ENCODE data around the gene METTL17. TPM values are rescaled to one million over a fixed set of nuclear protein-coding genes. Genes with fewer than 3 reads are reported as not detected.

The METTL17 gene
- total RNA-seq, 4 donors from 2014 or later, result 53.6 to 74.6 (median 68.5) TPM

- DNase-seq, result no peak
- Histone ChIP-seq H3K36me3 (no peaks in the 10 kb centered on the region), H3K27me3 (peaks cover 0 to 10% (median 0%) of the 10 kb centered on the region in 4 donors), H3K27ac (no peak overlapping the region), H3K9me3 (no peaks in the 10 kb centered on the region), H3K4me3 (no peak overlapping the region), H3K4me1 (peaks cover 0 to 23% (median 4%) of the 10 kb centered on the region in 3 donors)
- TF ChIP-seq POLR2A (IDR thresholded peaks at IDR 0.05) (no peak), CTCF (IDR thresholded peaks at IDR 0.05) (no peak)
- WGBS, 2 donors, result 20 to 52% methylated on average over 2 to 3 of the region's 3 CpGs
- intact Hi-C loops (cut with DNase I), result loop anchor here (5.0 to 10.0 kb wide), 2 partner anchors 112 to 275 kb away; no protein-coding TSS in a partner anchor
Observed at GRCh38 chr14:20969336-20969735, 20.4 kb upstream of the METTL17 start.

GRCh38 chr14:20970647-20970982, 19.2 kb upstream of the METTL17 start:
- H3K4me3 ChIP-seq, result peak overlapping the region; percentile 43 to 75 (median 62)
- intact Hi-C loops (cut with DNase I), result loop anchor here (10.0 kb wide), 1 partner anchor 356 kb away; no protein-coding TSS in a partner anchor
- TF ChIP-seq CTCF (IDR thresholded peaks at IDR 0.05) (no peak), POLR2A (IDR thresholded peaks at IDR 0.05) (no peak)
- no peak for DNase-seq
- 24 to 28% methylated on average over 8 to 10 of the region's 10 CpGs for WGBS, 2 donors
- H3K36me3 ChIP-seq, result no peaks in the 10 kb centered on the region
- peak overlapping the region in 3 of 4 donors; percentile 81 to 88 (median 84) for H3K27ac ChIP-seq
- peaks cover 0 to 28% (median 4%) of the 10 kb centered on the region in 3 donors for H3K4me1 ChIP-seq
- H3K9me3 ChIP-seq, result no peaks in the 10 kb centered on the region
- peaks cover 0 to 7% (median 0%) of the 10 kb centered on the region in 4 donors for H3K27me3 ChIP-seq

- intact Hi-C loops (cut with DNase I), result loop anchor here (10.0 kb wide), 1 partner anchor 356 kb away; no protein-coding TSS in a partner anchor
- H3K36me3 ChIP-seq, result no peaks in the 10 kb centered on the region
- TF ChIP-seq CTCF (IDR thresholded peaks at IDR 0.05) (peak; percentile 72 to 96 (median 90)), POLR2A (IDR thresholded peaks at IDR 0.05) (no peak)
- WGBS, 2 donors, result 0 to 3% methylated on average over 6 to 13 of the region's 47 CpGs
- H3K27me3 ChIP-seq, result peaks cover 0 to 7% (median 0%) of the 10 kb centered on the region in 4 donors
- DNase-seq, result no peak
- peak overlapping the region; percentile 43 to 75 (median 62) for H3K4me3 ChIP-seq
- H3K27ac ChIP-seq, result peak overlapping the region; percentile 60 to 88 (median 82)
- peaks cover 0 to 28% (median 4%) of the 10 kb centered on the region in 3 donors for H3K4me1 ChIP-seq
- no peaks in the 10 kb centered on the region for H3K9me3 ChIP-seq
Observed at GRCh38 chr14:20970983-20971704, 18.6 kb upstream of the METTL17 start.

GRCh38 chr14:20971705-20972021, 18.1 kb upstream of the METTL17 start:
- no peak for DNase-seq
- H3K9me3 ChIP-seq, result no peaks in the 10 kb centered on the region
- H3K27ac ChIP-seq, result peak overlapping the region; percentile 60 to 88 (median 82)
- no peaks in the 10 kb centered on the region for H3K36me3 ChIP-seq
- H3K27me3 ChIP-seq, result peaks cover 0 to 7% (median 0%) of the 10 kb centered on the region in 4 donors
- TF ChIP-seq POLR2A (IDR thresholded peaks at IDR 0.05) (no peak), CTCF (IDR thresholded peaks at IDR 0.05) (no peak)
- H3K4me3 ChIP-seq, result peak overlapping the region in 3 of 4 donors; percentile 60 to 75 (median 65)
- H3K4me1 ChIP-seq, result peaks cover 0 to 28% (median 4%) of the 10 kb centered on the region in 3 donors
- intact Hi-C loops (cut with DNase I), result loop anchor here (10.0 kb wide), 1 partner anchor 357 kb away; no protein-coding TSS in a partner anchor
- WGBS, 2 donors, result 10 to 27% methylated on average over 5 to 8 of the region's 8 CpGs

- Histone ChIP-seq H3K9me3 (no peaks in the 10 kb centered on the region), H3K27me3 (no peaks in the 10 kb centered on the region), H3K4me3 (no peak overlapping the region), H3K36me3 (no peaks in the 10 kb centered on the region), H3K27ac (no peak overlapping the region), H3K4me1 (peaks cover 0 to 28% (median 4%) of the 10 kb centered on the region in 3 donors)
- WGBS, 2 donors, result 88 to 93% methylated on average over 3 of the region's 3 CpGs
- TF ChIP-seq CTCF (IDR thresholded peaks at IDR 0.05) (no peak), POLR2A (IDR thresholded peaks at IDR 0.05) (no peak)
- intact Hi-C loops (cut with DNase I), result loop anchor here (10.0 kb wide), 1 partner anchor 359 kb away; no protein-coding TSS in a partner anchor
- no peak for DNase-seq
Observed at GRCh38 chr14:20973501-20973900, 16.3 kb upstream of the METTL17 start.
